ENCODE measurements around the gene PDE6C.

DNA sequence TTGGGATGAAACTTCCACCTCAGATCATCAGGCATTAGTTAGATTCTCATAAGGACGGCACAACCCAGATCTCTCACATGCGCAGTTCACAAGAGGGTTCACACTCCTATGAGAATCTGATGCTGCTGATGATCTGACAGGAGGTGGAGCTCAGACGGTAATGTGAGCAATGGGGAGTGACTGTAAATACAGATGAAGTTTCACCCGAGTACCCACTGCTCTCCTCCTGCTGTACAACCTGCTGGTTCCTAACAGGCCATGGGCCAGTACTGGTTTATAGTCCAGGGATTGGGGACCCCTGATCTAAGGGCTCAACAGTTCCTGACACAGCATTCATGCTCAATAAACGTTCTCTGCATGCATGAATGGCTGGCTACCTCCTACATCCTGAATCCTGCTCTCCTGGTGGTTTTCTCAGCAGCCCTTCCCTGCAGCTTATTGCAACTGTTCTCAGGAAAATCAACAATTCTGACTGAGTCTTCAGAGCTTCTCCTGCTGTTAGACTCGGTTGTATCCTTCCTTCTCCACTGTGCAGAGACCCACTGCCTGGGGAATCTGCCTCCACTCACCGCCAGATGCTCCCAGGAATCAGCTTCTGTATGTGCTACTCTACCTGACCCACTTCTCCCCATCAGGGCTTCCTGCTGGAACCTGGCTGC, 17.4 kb downstream of the PDE6C start:
- TF ChIP-seq EP300 (IDR thresholded peaks at IDR 0.05; ENCODE audit: low read depth): no peak
- TF ChIP-seq, protein P1, sequence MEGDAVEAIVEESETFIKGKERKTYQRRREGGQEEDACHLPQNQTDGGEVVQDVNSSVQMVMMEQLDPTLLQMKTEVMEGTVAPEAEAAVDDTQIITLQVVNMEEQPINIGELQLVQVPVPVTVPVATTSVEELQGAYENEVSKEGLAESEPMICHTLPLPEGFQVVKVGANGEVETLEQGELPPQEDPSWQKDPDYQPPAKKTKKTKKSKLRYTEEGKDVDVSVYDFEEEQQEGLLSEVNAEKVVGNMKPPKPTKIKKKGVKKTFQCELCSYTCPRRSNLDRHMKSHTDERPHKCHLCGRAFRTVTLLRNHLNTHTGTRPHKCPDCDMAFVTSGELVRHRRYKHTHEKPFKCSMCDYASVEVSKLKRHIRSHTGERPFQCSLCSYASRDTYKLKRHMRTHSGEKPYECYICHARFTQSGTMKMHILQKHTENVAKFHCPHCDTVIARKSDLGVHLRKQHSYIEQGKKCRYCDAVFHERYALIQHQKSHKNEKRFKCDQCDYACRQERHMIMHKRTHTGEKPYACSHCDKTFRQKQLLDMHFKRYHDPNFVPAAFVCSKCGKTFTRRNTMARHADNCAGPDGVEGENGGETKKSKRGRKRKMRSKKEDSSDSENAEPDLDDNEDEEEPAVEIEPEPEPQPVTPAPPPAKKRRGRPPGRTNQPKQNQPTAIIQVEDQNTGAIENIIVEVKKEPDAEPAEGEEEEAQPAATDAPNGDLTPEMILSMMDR (IDR thresholded peaks at IDR 0.05): no peak

All from transverse colon (tissue), 3 donors.